Spleen (tissue), 11 donors: Measurements from ENCODE around the gene AGBL3. TPM values are rescaled to one million over a fixed set of nuclear protein-coding genes. Genes with fewer than 3 reads are reported as not detected.

Source experiments
- DNase-seq: peaks from one replicate; pipeline ENCODE4 v3.0.0-alpha.2; 2020
- H3K27ac ChIP-seq, 8 donors: fragments of 200-600 bp; sonication (generic) in 7 of 8; 1 replicate in 4 of 8; 2 replicates in 4 of 8; pipeline versions ENCODE4 v1.5.0 to v1.8.0; 2016 to 2021; ENCODE audit warnings: inconsistent platforms in 4 of 8, mild to moderate bottlenecking in 4 of 8, moderate library complexity in 1 of 8
- H3K27me3 ChIP-seq, 7 donors: fragments of 200-600 bp; sonication (generic) in 6 of 7; replicated peaks in 1 of 7; 1 replicate in 4 of 7; 2 replicates in 3 of 7; pipeline versions ENCODE4 v1.5.0 to v1.8.0; 2016 to 2021; ENCODE audit warnings: inconsistent platforms in 3 of 7, mild to moderate bottlenecking in 1 of 7
- H3K36me3 ChIP-seq, 6 donors: fragments of 200-600 bp; sonication (generic) in 5 of 6; 1 replicate in 4 of 6; 2 replicates in 2 of 6; pipeline versions ENCODE4 v1.5.0 to v1.8.0; 2016 to 2021; ENCODE audit warnings: inconsistent platforms in 2 of 6
- H3K4me1 ChIP-seq, 6 donors: fragments of 200-600 bp; sonication (generic) in 5 of 6; 1 replicate in 3 of 6; 2 replicates in 3 of 6; pipeline versions ENCODE4 v1.5.0 to v1.8.0; 2016 to 2021; ENCODE audit warnings: inconsistent platforms in 3 of 6
- H3K4me3 ChIP-seq, 8 donors: fragments of 200-600 bp; sonication (generic) in 7 of 8; 1 replicate in 4 of 8; 2 replicates in 4 of 8; pipeline versions ENCODE4 v1.5.0 to v1.8.0; 2016 to 2021; ENCODE audit warnings: inconsistent platforms in 4 of 8, mild to moderate bottlenecking in 4 of 8, moderate library complexity in 2 of 8
- H3K9me3 ChIP-seq, 8 donors: fragments of 200-600 bp; sonication (generic) in 7 of 8; 1 replicate in 4 of 8; 2 replicates in 4 of 8; pipeline versions ENCODE4 v1.5.0 to v1.8.0; 2016 to 2021; ENCODE audit warnings: inconsistent platforms in 4 of 8
- POLR2A ChIP-seq, 3 donors: fragments of 450-650 bp; IDR thresholded peaks; one replicate each; pipeline ENCODE4 v1.5.1; 2017; ENCODE audit warnings: antibody characterized with exemption in 3 of 3, mild to moderate bottlenecking in 1 of 3
- POLR2AphosphoS5 ChIP-seq, 3 donors: sonication (generic); formaldehyde crosslinking; IDR thresholded peaks; one replicate each; pipeline ENCODE4 v1.5.1; 2017; ENCODE audit warnings: antibody characterized with exemption in 3 of 3
- whole genome bisulfite sequencing, 5 donors: extraction: QIAGEN DNeasy Blood & Tissue Kit in 3 of 5; methylation state at CpG; one replicate each; pipeline versions ENCODE4 v1.1.5 to v1.1.7; 2013 to 2018; 5-methylcytosine and 5-hydroxymethylcytosine counted together
- intact Hi-C: fragments of 100-400 bp; cut with DNase I; formaldehyde crosslinking; loops from one replicate; pipeline ENCODE4 v1.15.0; 2023; ENCODE audit warnings: low total_unique reads
- polyA plus RNA-seq, 3 donors: library from polyadenylated mRNA; stranded (reverse); fragments of 200-250 nt; gene quantifications; one replicate each; pipeline ENCODE4 v1.2.1, GENCODE V29; 2013
- total RNA-seq, 7 donors: library from RNA; depleted of rRNA in 3 of 7; stranded (reverse); fragments of >200 nt in 3 of 7; fragmentation: NEBNext Ultra II Directional in 4 of 7; extraction: Animal tissue kit (Norgen Biotek cat#: 25700) in 4 of 7; gene quantifications; one replicate each; pipeline versions ENCODE4 v1.1.0 to v1.2.1, GENCODE V29; 2016 to 2021
- TF ChIP-seq, protein P1 (sequence below), 11 experiments: fragments of 200-600 bp in 7 of 11; fragments of 450-650 bp in 4 of 11; sonication (generic) in 4 of 11; IDR thresholded peaks in 8 of 11; conservative IDR thresholded peaks in 3 of 11; 1 replicate in 7 of 11; 2 replicates in 4 of 11; pipeline versions ENCODE4 v1.4.0 to v1.8.0; 2016 to 2021; ENCODE audit warnings: antibody characterized with exemption in 11 of 11, inconsistent platforms in 4 of 11, mild to moderate bottlenecking in 1 of 11
- donor health status: healthy with polysubstance abuse.
- donor health status: DM: no; HTN: no; CAD: no; lungs with moderate emphysema.
- donor health status: DM: no; HTN: no; CAD: no.
- donor health status: Bipolar disorder and iron deficiency.
- donor health status: healthy.
- donor health status: DM: no; HTN: no; CAD: no.
- donor health status: DM: yes; HTN: yes; CAD: no.

AGBL3 gene
- total and polyA plus RNA-seq, 10 donors: 1.2 to 12.9 (median 4.9) TPM

DNA sequence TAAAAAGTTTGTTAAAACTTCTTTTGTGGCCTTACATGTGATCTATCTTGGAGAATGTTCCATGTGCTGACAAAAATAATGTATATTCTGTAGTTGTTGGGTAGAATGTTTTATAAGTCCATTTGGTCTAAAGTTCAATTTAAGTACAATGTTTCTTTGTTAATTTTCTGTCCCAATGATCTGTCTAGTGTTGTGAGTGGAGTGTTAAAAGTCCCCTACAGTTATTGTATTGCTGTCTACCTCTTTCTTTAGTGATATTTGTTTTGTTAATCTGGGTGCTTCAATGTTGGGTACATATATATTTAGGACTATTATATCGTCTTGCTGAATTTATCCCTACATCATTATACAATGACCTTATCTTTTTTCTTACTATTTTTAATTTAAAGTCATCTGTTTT is 168.4 kb downstream of the AGBL3 start:
- WGBS, 5 donors: 89 to 100% (median 98%) methylated on average over 1 of the region's 1 CpG
- Histone ChIP-seq H3K4me1 (peaks cover 42 to 81% (median 56%) of the 10 kb centered on the region in 6 donors), H3K36me3 (peaks cover 0 to 61% (median 0%) of the 10 kb centered on the region in 6 donors), H3K4me3 (no peak overlapping the region), H3K9me3 (peaks cover 7 to 47% (median 45%) of the 10 kb centered on the region in 8 donors), H3K27ac (no peak overlapping the region), H3K27me3 (no peaks in the 10 kb centered on the region)
- TF ChIP-seq, protein P1, sequence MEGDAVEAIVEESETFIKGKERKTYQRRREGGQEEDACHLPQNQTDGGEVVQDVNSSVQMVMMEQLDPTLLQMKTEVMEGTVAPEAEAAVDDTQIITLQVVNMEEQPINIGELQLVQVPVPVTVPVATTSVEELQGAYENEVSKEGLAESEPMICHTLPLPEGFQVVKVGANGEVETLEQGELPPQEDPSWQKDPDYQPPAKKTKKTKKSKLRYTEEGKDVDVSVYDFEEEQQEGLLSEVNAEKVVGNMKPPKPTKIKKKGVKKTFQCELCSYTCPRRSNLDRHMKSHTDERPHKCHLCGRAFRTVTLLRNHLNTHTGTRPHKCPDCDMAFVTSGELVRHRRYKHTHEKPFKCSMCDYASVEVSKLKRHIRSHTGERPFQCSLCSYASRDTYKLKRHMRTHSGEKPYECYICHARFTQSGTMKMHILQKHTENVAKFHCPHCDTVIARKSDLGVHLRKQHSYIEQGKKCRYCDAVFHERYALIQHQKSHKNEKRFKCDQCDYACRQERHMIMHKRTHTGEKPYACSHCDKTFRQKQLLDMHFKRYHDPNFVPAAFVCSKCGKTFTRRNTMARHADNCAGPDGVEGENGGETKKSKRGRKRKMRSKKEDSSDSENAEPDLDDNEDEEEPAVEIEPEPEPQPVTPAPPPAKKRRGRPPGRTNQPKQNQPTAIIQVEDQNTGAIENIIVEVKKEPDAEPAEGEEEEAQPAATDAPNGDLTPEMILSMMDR (IDR thresholded peaks at IDR 0.05 in 8 of 11, conservative IDR thresholded peaks at IDR 0.05 in 3 of 11): no peak
- TF ChIP-seq POLR2A (IDR thresholded peaks at IDR 0.05): no peak
- TF ChIP-seq POLR2AphosphoS5 (IDR thresholded peaks at IDR 0.05): no peak
- no peak for DNase-seq
- intact Hi-C loops: no loop called here

DNA sequence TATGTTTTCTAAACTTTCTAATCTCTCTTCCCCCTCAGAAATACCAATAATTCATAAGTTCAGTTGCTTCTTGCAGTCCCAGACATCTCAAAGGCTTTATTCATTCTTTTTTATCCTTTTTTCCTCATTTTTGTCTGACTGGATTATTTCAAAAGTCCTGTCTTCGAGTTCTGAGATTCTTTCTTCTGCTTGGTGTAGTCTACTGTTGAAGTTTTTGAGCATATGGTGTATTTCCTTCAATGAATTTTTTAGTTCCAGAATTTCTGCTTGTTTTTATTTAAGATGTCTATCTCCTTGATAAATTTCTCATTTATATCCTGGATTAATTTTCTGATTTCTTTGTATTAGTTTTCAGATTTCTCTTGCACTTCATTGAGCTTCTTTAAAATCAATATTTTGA is 170.0 kb downstream of the AGBL3 start:
- TF ChIP-seq POLR2A (IDR thresholded peaks at IDR 0.05) (no peak), POLR2AphosphoS5 (IDR thresholded peaks at IDR 0.05) (no peak)
- TF ChIP-seq, protein P1 (IDR thresholded peaks at IDR 0.05 in 8 of 11, conservative IDR thresholded peaks at IDR 0.05 in 3 of 11): no peak
- no peak for DNase-seq
- WGBS, 5 donors: 91 to 98% (median 93%) methylated on average over 1 of the region's 1 CpG
- H3K9me3 ChIP-seq: peaks cover 7 to 47% (median 45%) of the 10 kb centered on the region in 8 donors
- H3K27ac ChIP-seq: no peak overlapping the region
- H3K4me3 ChIP-seq: no peak overlapping the region
- H3K4me1 ChIP-seq: peaks cover 49 to 81% (median 56%) of the 10 kb centered on the region in 6 donors
- intact Hi-C loops: no loop called here
- H3K27me3 ChIP-seq: no peaks in the 10 kb centered on the region
- peaks cover 0 to 60% (median 0%) of the 10 kb centered on the region in 6 donors for H3K36me3 ChIP-seq

DNA sequence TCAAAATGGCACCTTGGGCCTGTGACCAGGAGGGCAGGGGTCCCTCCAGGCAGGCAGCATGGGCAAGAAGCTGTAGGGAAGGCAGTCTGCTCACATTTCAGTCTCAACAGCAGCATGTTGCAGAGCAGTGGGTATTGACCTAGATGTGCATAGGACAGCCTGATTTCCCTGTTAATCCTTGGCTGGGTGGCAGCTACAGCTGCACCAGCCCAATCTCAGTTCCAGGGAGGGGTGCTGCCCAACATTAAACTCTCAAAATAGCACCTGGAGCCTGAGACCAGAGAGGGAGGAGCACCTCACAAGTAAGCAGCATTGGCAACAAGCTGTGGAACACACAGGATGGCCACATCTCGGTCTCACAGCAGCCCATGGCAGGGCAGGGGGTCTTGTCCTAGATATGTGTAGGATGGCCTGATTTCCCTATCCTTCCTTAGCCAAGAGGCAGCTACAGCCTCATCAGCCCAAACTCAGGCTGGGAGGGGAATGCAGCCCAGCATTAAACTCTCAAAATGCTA is 171.9 kb downstream of the AGBL3 start:
- Histone ChIP-seq H3K4me3 (no peak overlapping the region), H3K36me3 (peaks cover 0 to 56% (median 0%) of the 10 kb centered on the region in 6 donors), H3K27me3 (no peaks in the 10 kb centered on the region), H3K27ac (peak overlapping the region; percentile 0 to 98 (median 78)), H3K9me3 (peaks cover 7 to 47% (median 40%) of the 10 kb centered on the region in 8 donors), H3K4me1 (peaks cover 43 to 74% (median 52%) of the 10 kb centered on the region in 6 donors)
- no peak for DNase-seq
- intact Hi-C loops: no loop called here
- WGBS, 5 donors: 92 to 100% (median 96%) methylated on average over 1 of the region's 1 CpG; no CpG with 5 or more reads in 1 of the 5 donors
- TF ChIP-seq POLR2AphosphoS5 (IDR thresholded peaks at IDR 0.05) (no peak), POLR2A (IDR thresholded peaks at IDR 0.05) (no peak)
- TF ChIP-seq, protein P1 (IDR thresholded peaks at IDR 0.05 in 8 of 11, conservative IDR thresholded peaks at IDR 0.05 in 3 of 11): no peak

DNA sequence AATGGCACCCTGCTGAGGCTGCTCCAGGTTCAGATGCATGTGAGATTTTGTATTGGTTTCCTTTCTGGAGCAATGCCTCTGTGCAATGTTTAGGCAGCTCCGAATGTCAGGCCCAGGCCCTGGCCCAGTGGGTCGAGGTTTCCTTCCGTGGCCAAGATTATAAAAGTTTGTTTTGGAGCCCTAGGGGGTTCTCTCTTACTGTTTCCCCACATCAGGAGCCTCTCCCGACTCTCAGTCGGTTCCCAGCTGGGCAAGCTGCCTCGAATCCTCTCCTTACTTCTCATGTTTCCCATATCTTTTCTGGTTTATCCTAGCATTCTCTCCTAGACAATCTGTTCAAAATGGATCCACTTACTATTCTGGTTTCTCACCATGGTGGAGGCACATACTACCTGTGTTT is 172.6 kb downstream of the AGBL3 start:
- intact Hi-C loops: no loop called here
- Histone ChIP-seq H3K36me3 (peaks cover 0 to 58% (median 0%) of the 10 kb centered on the region in 6 donors), H3K27ac (peak overlapping the region; percentile 0 to 98 (median 78)), H3K4me1 (peaks cover 46 to 71% (median 58%) of the 10 kb centered on the region in 6 donors), H3K4me3 (peak overlapping the region in 1 of 8 donors; percentile 30), H3K27me3 (no peaks in the 10 kb centered on the region), H3K9me3 (peaks cover 7 to 40% (median 34%) of the 10 kb centered on the region in 8 donors)
- TF ChIP-seq POLR2A (IDR thresholded peaks at IDR 0.05) (no peak), POLR2AphosphoS5 (IDR thresholded peaks at IDR 0.05) (no peak)
- TF ChIP-seq, protein P1 (IDR thresholded peaks at IDR 0.05 in 8 of 11, conservative IDR thresholded peaks at IDR 0.05 in 3 of 11): no peak
- WGBS, 5 donors: 77 to 93% (median 81%) methylated on average over 4 to 6 of the region's 6 CpGs
- DNase-seq: no peak
